Neuron (in vitro differentiated cells): ENCODE data around the gene USP32.
"Not testable (repeated sequence)": the region's sequence is repeated elsewhere in the genome, so short reads cannot be mapped to it uniquely, and the experiment has no call there.

Source experiments
- H2AFZ ChIP-seq: one replicate; pipeline ENCODE4 v1.6.1; 2013; ENCODE audit warnings: low read depth, mild to moderate bottlenecking, inconsistent platforms, low read length, moderate library complexity
- H3K27me3 ChIP-seq: one replicate; pipeline ENCODE4 v1.6.1; 2013; ENCODE audit warnings: low read length; ENCODE audit not compliant: insufficient read depth
- H3K36me3 ChIP-seq: one replicate; pipeline ENCODE4 v1.6.1; 2013; ENCODE audit warnings: low read length; ENCODE audit not compliant: insufficient read depth
- H3K4me1 ChIP-seq: one replicate; pipeline ENCODE4 v1.6.1; 2013; ENCODE audit warnings: low read length; ENCODE audit not compliant: insufficient read depth
- H3K4me3 ChIP-seq: 2 replicates; pipeline ENCODE4 v1.5.1; 2013; ENCODE audit warnings: mild to moderate bottlenecking, low read length, moderate library complexity
- H3K9me3 ChIP-seq: one replicate; pipeline ENCODE4 v1.6.1; 2013; ENCODE audit warnings: low read length

The USP32 gene

GRCh38 chr17:60205782-60206181 is 186.2 kb downstream of the USP32 start:
- H3K36me3 ChIP-seq, H3K9me3 ChIP-seq, H2AFZ ChIP-seq, H3K4me3 ChIP-seq, H3K27me3 ChIP-seq, H3K4me1 ChIP-seq: not testable (repeated sequence)

GRCh38 chr17:60198630-60199029 is 193.3 kb downstream of the USP32 start:
- not testable (repeated sequence) for H3K4me1 ChIP-seq, H2AFZ ChIP-seq, H3K9me3 ChIP-seq, H3K27me3 ChIP-seq, H3K4me3 ChIP-seq
- H3K36me3 ChIP-seq: peaks cover 17% of the 10 kb centered on the region

GRCh38 chr17:60194141-60194540 is 197.8 kb downstream of the USP32 start:
- not testable (repeated sequence) for H3K9me3 ChIP-seq, H3K4me3 ChIP-seq, H3K27me3 ChIP-seq, H2AFZ ChIP-seq, H3K4me1 ChIP-seq
- peaks cover 42% of the 10 kb centered on the region for H3K36me3 ChIP-seq

GRCh38 chr17:60193482-60193881 is 198.5 kb downstream of the USP32 start:
- Histone ChIP-seq H3K4me3 (no peak overlapping the region), H3K36me3 (peaks cover 42% of the 10 kb centered on the region), H3K4me1 (no peaks in the 10 kb centered on the region), H2AFZ (no peak overlapping the region), H3K27me3 (no peaks in the 10 kb centered on the region), H3K9me3 (no peaks in the 10 kb centered on the region)

GRCh38 chr17:60193032-60193431 is 198.9 kb downstream of the USP32 start:
- not testable (repeated sequence) for H2AFZ ChIP-seq, H3K4me1 ChIP-seq, H3K9me3 ChIP-seq, H3K4me3 ChIP-seq, H3K27me3 ChIP-seq
- peaks cover 38% of the 10 kb centered on the region for H3K36me3 ChIP-seq

GRCh38 chr17:60190032-60190431 is 201.9 kb downstream of the USP32 start:
- H3K4me3 ChIP-seq, H3K9me3 ChIP-seq, H2AFZ ChIP-seq, H3K27me3 ChIP-seq, H3K4me1 ChIP-seq: not testable (repeated sequence)
- H3K36me3 ChIP-seq: peaks cover 41% of the 10 kb centered on the region

- no peaks in the 10 kb centered on the region for H3K9me3 ChIP-seq
- no peak overlapping the region for H2AFZ ChIP-seq
- no peaks in the 10 kb centered on the region for H3K27me3 ChIP-seq
- no peaks in the 10 kb centered on the region for H3K4me1 ChIP-seq
- no peak overlapping the region for H3K4me3 ChIP-seq
- H3K36me3 ChIP-seq: peaks cover 38% of the 10 kb centered on the region
Measured at GRCh38 chr17:60188759-60189158, 203.2 kb downstream of the USP32 start.

- H2AFZ ChIP-seq, H3K27me3 ChIP-seq, H3K9me3 ChIP-seq, H3K4me3 ChIP-seq, H3K4me1 ChIP-seq: not testable (repeated sequence)
- peaks cover 41% of the 10 kb centered on the region for H3K36me3 ChIP-seq
Measured at GRCh38 chr17:60186846-60187745, 204.8 kb downstream of the USP32 start.

- H3K27me3 ChIP-seq, H3K4me3 ChIP-seq, H3K9me3 ChIP-seq, H3K4me1 ChIP-seq, H2AFZ ChIP-seq: not testable (repeated sequence)
- H3K36me3 ChIP-seq: peaks cover 39% of the 10 kb centered on the region
Measured at GRCh38 chr17:60186372-60186771, 205.6 kb downstream of the USP32 start.

- H3K27me3 ChIP-seq, H3K4me1 ChIP-seq, H2AFZ ChIP-seq, H3K9me3 ChIP-seq, H3K4me3 ChIP-seq: not testable (repeated sequence)
- H3K36me3 ChIP-seq: peaks cover 26% of the 10 kb centered on the region
Measured at GRCh38 chr17:60180380-60180779, 211.6 kb downstream of the USP32 start.

GRCh38 chr17:60178180-60178579 is 213.8 kb downstream of the USP32 start:
- H3K9me3 ChIP-seq, H3K4me3 ChIP-seq, H2AFZ ChIP-seq, H3K27me3 ChIP-seq, H3K4me1 ChIP-seq: not testable (repeated sequence)
- H3K36me3 ChIP-seq: peaks cover 19% of the 10 kb centered on the region

- not testable (repeated sequence) for H3K4me1 ChIP-seq, H3K4me3 ChIP-seq, H3K27me3 ChIP-seq, H2AFZ ChIP-seq, H3K9me3 ChIP-seq
- H3K36me3 ChIP-seq: peaks cover 12% of the 10 kb centered on the region
Measured at GRCh38 chr17:60176763-60177162, 215.2 kb downstream of the USP32 start.

- H3K4me3 ChIP-seq, H3K36me3 ChIP-seq, H3K4me1 ChIP-seq, H2AFZ ChIP-seq, H3K27me3 ChIP-seq, H3K9me3 ChIP-seq: not testable (repeated sequence)
Measured at GRCh38 chr17:60174767-60175166, 217.2 kb downstream of the USP32 start.

GRCh38 chr17:60174035-60174434 is 217.9 kb downstream of the USP32 start:
- H2AFZ ChIP-seq: no peak overlapping the region
- no peaks in the 10 kb centered on the region for H3K27me3 ChIP-seq
- peaks cover 4% of the 10 kb centered on the region for H3K36me3 ChIP-seq

More at GRCh38 chr17:60174035-60174434, 217.9 kb downstream of the USP32 start:
- Histone ChIP-seq H3K4me1 (peaks cover 8% of the 10 kb centered on the region), H3K9me3 (no peaks in the 10 kb centered on the region), H3K4me3 (no peak overlapping the region)
